ENCODE data around the gene SPEG.

DNA sequence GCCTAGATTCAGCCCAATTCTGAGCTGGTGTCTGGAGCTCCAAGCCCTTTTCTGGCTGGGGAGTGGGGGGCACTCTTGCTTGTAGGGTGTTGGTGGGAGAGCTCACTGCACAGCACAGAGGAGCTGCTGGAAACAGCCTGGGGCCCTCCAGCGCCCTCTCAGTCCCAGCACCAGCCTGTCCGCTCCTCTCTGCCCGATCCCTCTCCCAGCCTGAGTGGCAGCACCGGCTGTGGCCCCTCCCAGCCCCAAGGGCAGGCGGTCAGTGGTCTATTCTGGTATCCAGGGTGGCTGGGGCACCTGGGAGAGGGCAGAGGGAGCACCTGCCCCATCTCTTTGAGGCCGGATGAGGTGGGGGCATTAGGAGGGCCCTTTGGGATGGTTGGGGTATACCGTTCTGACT, 29.7 kb upstream of the SPEG start:
- TF ChIP-seq, protein P1, sequence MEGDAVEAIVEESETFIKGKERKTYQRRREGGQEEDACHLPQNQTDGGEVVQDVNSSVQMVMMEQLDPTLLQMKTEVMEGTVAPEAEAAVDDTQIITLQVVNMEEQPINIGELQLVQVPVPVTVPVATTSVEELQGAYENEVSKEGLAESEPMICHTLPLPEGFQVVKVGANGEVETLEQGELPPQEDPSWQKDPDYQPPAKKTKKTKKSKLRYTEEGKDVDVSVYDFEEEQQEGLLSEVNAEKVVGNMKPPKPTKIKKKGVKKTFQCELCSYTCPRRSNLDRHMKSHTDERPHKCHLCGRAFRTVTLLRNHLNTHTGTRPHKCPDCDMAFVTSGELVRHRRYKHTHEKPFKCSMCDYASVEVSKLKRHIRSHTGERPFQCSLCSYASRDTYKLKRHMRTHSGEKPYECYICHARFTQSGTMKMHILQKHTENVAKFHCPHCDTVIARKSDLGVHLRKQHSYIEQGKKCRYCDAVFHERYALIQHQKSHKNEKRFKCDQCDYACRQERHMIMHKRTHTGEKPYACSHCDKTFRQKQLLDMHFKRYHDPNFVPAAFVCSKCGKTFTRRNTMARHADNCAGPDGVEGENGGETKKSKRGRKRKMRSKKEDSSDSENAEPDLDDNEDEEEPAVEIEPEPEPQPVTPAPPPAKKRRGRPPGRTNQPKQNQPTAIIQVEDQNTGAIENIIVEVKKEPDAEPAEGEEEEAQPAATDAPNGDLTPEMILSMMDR (IDR thresholded peaks at IDR 0.05): no peak
- no peak for TF ChIP-seq POLR2A (IDR thresholded peaks at IDR 0.05)

All from prostate gland (tissue), 2 donors.